Ishikawa (cell line): Measurements from ENCODE around the gene ZNF554.

Experiments
- FOXM1 ChIP-seq: IDR thresholded peaks from 2 replicates; pipeline ENCODE4 v1.6.1; 2012; ENCODE audit warnings: low read depth, borderline replicate concordance
- TEAD4 ChIP-seq: IDR thresholded peaks from 2 replicates; pipeline ENCODE4 v1.6.1; 2012
- TF ChIP-seq, protein P1 (sequence below): IDR thresholded peaks from 2 replicates; pipeline ENCODE4 v1.6.1; 2012; ENCODE audit warnings: low read depth, mild to moderate bottlenecking

- TF ChIP-seq FOXM1 (no peak), TEAD4 (no peak)
- TF ChIP-seq, protein P1, sequence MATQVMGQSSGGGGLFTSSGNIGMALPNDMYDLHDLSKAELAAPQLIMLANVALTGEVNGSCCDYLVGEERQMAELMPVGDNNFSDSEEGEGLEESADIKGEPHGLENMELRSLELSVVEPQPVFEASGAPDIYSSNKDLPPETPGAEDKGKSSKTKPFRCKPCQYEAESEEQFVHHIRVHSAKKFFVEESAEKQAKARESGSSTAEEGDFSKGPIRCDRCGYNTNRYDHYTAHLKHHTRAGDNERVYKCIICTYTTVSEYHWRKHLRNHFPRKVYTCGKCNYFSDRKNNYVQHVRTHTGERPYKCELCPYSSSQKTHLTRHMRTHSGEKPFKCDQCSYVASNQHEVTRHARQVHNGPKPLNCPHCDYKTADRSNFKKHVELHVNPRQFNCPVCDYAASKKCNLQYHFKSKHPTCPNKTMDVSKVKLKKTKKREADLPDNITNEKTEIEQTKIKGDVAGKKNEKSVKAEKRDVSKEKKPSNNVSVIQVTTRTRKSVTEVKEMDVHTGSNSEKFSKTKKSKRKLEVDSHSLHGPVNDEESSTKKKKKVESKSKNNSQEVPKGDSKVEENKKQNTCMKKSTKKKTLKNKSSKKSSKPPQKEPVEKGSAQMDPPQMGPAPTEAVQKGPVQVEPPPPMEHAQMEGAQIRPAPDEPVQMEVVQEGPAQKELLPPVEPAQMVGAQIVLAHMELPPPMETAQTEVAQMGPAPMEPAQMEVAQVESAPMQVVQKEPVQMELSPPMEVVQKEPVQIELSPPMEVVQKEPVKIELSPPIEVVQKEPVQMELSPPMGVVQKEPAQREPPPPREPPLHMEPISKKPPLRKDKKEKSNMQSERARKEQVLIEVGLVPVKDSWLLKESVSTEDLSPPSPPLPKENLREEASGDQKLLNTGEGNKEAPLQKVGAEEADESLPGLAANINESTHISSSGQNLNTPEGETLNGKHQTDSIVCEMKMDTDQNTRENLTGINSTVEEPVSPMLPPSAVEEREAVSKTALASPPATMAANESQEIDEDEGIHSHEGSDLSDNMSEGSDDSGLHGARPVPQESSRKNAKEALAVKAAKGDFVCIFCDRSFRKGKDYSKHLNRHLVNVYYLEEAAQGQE, result no peak
Measured at GRCh38 chr19:2848616-2849015, 28.9 kb downstream of the ZNF554 start.
